HepG2 (cell line): Measurements from ENCODE around the gene ARHGEF26. TPM values are rescaled to one million over a fixed set of nuclear protein-coding genes. Genes with fewer than 3 reads are reported as not detected.

Experiments used
- DBP ChIP-seq: sonication (generic); formaldehyde crosslinking; IDR thresholded peaks from 2 replicates; pipeline ENCODE4 v1.4.0; 2020; ENCODE audit warnings: missing genetic modification reagents; ENCODE audit errors: not compliant biosample characterization
- FIP1L1 ChIP-seq: fragments of 200-400 bp; formaldehyde crosslinking; IDR thresholded peaks from 2 replicates; pipeline ENCODE4 v1.6.1; 2018; ENCODE audit warnings: low read depth, mild to moderate bottlenecking, low read length, moderate library complexity, borderline replicate concordance; ENCODE audit not compliant: insufficient read depth
- FOXP1 ChIP-seq, 2 experiments: fragments of 450-650 bp in 1 of 2; IDR thresholded peaks; 2 replicates each; pipeline ENCODE4 v1.6.1; 2017 to 2018; ENCODE audit warnings: antibody characterized with exemption in 1 of 2
- HOXD1 ChIP-seq: sonication (generic); formaldehyde crosslinking; IDR thresholded peaks from 2 replicates; pipeline ENCODE4 v1.5.0; 2020; ENCODE audit warnings: missing genetic modification reagents
- MLLT10 ChIP-seq: sonication (generic); formaldehyde crosslinking; IDR thresholded peaks from 2 replicates; pipeline ENCODE4 v1.4.0; 2020; ENCODE audit warnings: missing genetic modification reagents
- NCOA2 ChIP-seq: sonication (generic); formaldehyde crosslinking; IDR thresholded peaks from 2 replicates; pipeline ENCODE4 v1.8.0; 2022; ENCODE audit warnings: inconsistent platforms
- PTBP1 ChIP-seq: fragments of 200-400 bp; formaldehyde crosslinking; IDR thresholded peaks from 2 replicates; pipeline ENCODE4 v1.6.1; 2018; ENCODE audit warnings: low read length, low read depth; ENCODE audit not compliant: poor library complexity, severe bottlenecking
- RXRA ChIP-seq: sonication (generic); formaldehyde crosslinking; IDR thresholded peaks from 2 replicates; pipeline ENCODE4 v1.5.1; 2020; ENCODE audit warnings: missing genetic modification reagents
- SRY ChIP-seq: sonication (generic); formaldehyde crosslinking; IDR thresholded peaks from 2 replicates; pipeline ENCODE4 v1.8.0; 2022; ENCODE audit warnings: mild to moderate bottlenecking, missing genetic modification reagents
- TFE3 ChIP-seq: IDR thresholded peaks from 2 replicates; pipeline ENCODE4 v1.6.1; 2016
- TGIF2 ChIP-seq: IDR thresholded peaks from 2 replicates; pipeline ENCODE4 v1.6.1; 2016; ENCODE audit warnings: control low read depth, missing compliant biosample characterization
- TRAFD1 ChIP-seq: sonication (generic); formaldehyde crosslinking; IDR thresholded peaks from 2 replicates; pipeline ENCODE4 v1.5.1; 2020; ENCODE audit warnings: missing genetic modification reagents, mild to moderate bottlenecking, borderline replicate concordance
- U2AF2 ChIP-seq: fragments of 200-400 bp; formaldehyde crosslinking; IDR thresholded peaks from 2 replicates; pipeline ENCODE4 v1.6.1; 2017; ENCODE audit warnings: low read depth, mild to moderate bottlenecking, low read length
- ZFY ChIP-seq: sonication (generic); formaldehyde crosslinking; IDR thresholded peaks from 2 replicates; pipeline ENCODE4 v1.4.0; 2020; ENCODE audit warnings: missing genetic modification reagents
- ZNF251 ChIP-seq: sonication (generic); formaldehyde crosslinking; IDR thresholded peaks from 2 replicates; pipeline ENCODE4 v1.9.0; 2021; ENCODE audit warnings: mild to moderate bottlenecking, missing genetic modification reagents
- ZNF503 ChIP-seq: sonication (generic); formaldehyde crosslinking; IDR thresholded peaks from 2 replicates; pipeline ENCODE4 v1.4.0; 2020; ENCODE audit warnings: missing genetic modification reagents
- ZNF839 ChIP-seq: sonication (generic); formaldehyde crosslinking; IDR thresholded peaks from 2 replicates; pipeline ENCODE4 v1.4.0; 2020; ENCODE audit warnings: missing genetic modification reagents, mild to moderate bottlenecking, borderline replicate concordance
- ZSCAN12 ChIP-seq: sonication (generic); formaldehyde crosslinking; IDR thresholded peaks from 2 replicates; pipeline ENCODE4 v1.9.0; 2021; ENCODE audit warnings: mild to moderate bottlenecking, missing genetic modification reagents
- polyA plus RNA-seq, 8 experiments: library from polyadenylated mRNA; depleted of rRNA in 3 of 8; stranded (reverse) in 7 of 8; unstranded in 1 of 8; fragments of >200 nt; fragmentation: Illumina TruSeq in 4 of 8; extraction: Trizol in 4 of 8; gene quantifications; 2 replicates each; pipeline versions ENCODE4 v1.2.1 to v1.2.3, GENCODE V29; 2011 to 2016; ENCODE audit warnings: low read depth in 4 of 8, missing spikeins in 1 of 8, mixed read lengths in 1 of 8; ENCODE audit not compliant: insufficient read depth in 1 of 8
- total RNA-seq, 5 experiments: library from RNA; depleted of rRNA; stranded (reverse); fragments of >200 nt; fragmentation: Illumina TruSeq; extraction: Trizol; gene quantifications; 2 replicates each; pipeline ENCODE4 v1.2.3, GENCODE V29; 2016; ENCODE audit warnings: low read depth in 1 of 5
- TF ChIP-seq, protein P1 (sequence below): sonication (generic); formaldehyde crosslinking; IDR thresholded peaks from 2 replicates; pipeline ENCODE4 v1.4.0; 2020; ENCODE audit warnings: missing genetic modification reagents, borderline replicate concordance
- TF ChIP-seq, protein P2 (sequence below): sonication (generic); formaldehyde crosslinking; IDR thresholded peaks from 2 replicates; pipeline ENCODE4 v1.5.1; 2020; ENCODE audit warnings: mild to moderate bottlenecking, missing genetic modification reagents, borderline replicate concordance

Gene ARHGEF26
- total and polyA plus RNA-seq, 2 of the 13 experiments (the other 11 are each of a cell fraction or from before 2014, with no cell fraction given): 0.74 to 6.1 TPM

DNA sequence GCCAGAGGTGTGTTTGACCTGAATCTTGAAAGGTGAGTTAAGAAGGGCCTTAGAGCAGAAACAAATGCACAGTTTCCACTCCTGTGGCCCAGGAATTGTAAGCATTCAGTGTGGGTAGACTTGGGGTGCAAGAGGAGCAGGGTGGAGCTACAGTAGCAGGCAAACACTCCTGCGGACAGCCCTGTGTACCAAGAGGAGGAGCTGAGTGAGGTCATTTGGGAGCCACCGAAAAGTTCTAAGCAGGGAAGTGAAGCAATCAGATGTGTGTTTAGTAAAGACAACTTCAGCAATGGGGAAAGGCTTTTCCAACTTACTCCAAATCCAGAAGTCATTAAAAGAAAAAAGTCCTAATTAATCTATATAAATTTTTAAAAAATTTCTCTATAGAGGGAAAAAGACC lies 99.3 kb downstream of the ARHGEF26 start (continued):
- TF ChIP-seq SRY (CRISPR knock-in tag) (no peak), TFE3 (no peak), NCOA2 (CRISPR knock-in tag) (peak; percentile 18; the same call in 1 of the 2 replicates), DBP (CRISPR knock-in tag) (no peak), ZSCAN12 (CRISPR knock-in tag) (no peak), FIP1L1 (no peak), ZNF251 (CRISPR knock-in tag) (no peak), ZNF839 (CRISPR knock-in tag) (no peak), TGIF2 (CRISPR knock-in tag) (no peak), RXRA (CRISPR knock-in tag) (peak; percentile 30; the same call in 1 of the 2 replicates), U2AF2 (no peak), TRAFD1 (CRISPR knock-in tag) (no peak), ZFY (no peak), MLLT10 (no peak), HOXD1 (CRISPR knock-in tag) (no peak), PTBP1 (no peak), ZNF503 (CRISPR knock-in tag) (no peak), FOXP1 (IDR thresholded peaks at IDR 0.05) (no peak), FOXP1 (CRISPR knock-in tag; IDR thresholded peaks at IDR 0.05) (peak; percentile 19; the same call in 1 of the 2 replicates)
- TF ChIP-seq, protein P1, sequence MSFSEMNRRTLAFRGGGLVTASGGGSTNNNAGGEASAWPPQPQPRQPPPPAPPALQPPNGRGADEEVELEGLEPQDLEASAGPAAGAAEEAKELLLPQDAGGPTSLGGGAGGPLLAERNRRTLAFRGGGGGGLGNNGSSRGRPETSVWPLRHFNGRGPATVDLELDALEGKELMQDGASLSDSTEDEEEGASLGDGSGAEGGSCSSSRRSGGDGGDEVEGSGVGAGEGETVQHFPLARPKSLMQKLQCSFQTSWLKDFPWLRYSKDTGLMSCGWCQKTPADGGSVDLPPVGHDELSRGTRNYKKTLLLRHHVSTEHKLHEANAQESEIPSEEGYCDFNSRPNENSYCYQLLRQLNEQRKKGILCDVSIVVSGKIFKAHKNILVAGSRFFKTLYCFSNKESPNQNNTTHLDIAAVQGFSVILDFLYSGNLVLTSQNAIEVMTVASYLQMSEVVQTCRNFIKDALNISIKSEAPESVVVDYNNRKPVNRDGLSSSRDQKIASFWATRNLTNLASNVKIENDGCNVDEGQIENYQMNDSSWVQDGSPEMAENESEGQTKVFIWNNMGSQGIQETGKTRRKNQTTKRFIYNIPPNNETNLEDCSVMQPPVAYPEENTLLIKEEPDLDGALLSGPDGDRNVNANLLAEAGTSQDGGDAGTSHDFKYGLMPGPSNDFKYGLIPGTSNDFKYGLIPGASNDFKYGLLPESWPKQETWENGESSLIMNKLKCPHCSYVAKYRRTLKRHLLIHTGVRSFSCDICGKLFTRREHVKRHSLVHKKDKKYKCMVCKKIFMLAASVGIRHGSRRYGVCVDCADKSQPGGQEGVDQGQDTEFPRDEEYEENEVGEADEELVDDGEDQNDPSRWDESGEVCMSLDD: peak; percentile 38; the same call in 1 of the 2 replicates
- TF ChIP-seq, protein P2, sequence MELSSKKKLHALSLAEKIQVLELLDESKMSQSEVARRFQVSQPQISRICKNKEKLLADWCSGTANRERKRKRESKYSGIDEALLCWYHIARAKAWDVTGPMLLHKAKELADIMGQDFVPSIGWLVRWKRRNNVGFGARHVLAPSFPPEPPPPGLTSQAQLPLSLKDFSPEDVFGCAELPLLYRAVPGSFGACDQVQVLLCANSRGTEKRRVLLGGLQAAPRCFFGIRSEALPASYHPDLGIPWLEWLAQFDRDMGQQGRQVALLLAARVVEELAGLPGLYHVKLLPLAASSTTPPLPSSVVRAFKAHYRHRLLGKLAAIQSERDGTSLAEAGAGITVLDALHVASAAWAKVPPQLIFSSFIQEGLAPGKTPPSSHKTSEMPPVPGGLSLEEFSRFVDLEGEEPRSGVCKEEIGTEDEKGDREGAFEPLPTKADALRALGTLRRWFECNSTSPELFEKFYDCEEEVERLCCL (CRISPR knock-in tag): no peak
